Smooth muscle cell (in vitro differentiated cells): ENCODE measurements around the gene LPCAT1. TPM values are rescaled to one million over a fixed set of nuclear protein-coding genes. Genes with fewer than 3 reads are reported as not detected.
"Not testable (repeated sequence)": the region's sequence is repeated elsewhere in the genome, so short reads cannot be mapped to it uniquely, and the experiment has no call there.

Source experiments
- DNase-seq: peaks from one replicate; lab custom pipeline; 2025; ENCODE audit not compliant: unreplicated experiment; lab: John Stamatoyannopoulos, UW
- H2AFZ ChIP-seq: fragments of 200-600 bp; sonication (generic); 2 replicates; pipeline ENCODE4 v1.6.0; 2016; ENCODE audit warnings: antibody characterized with exemption, low read depth, mild to moderate bottlenecking
- H3F3A ChIP-seq: fragments of 200-600 bp; sonication (generic); 2 replicates; pipeline ENCODE4 v1.6.0; 2017; ENCODE audit warnings: antibody characterized with exemption, low read depth
- H3K27ac ChIP-seq: fragments of 200-600 bp; sonication (generic); 2 replicates; pipeline ENCODE4 v1.5.1; 2016; ENCODE audit warnings: low read depth, mild to moderate bottlenecking
- H3K27me3 ChIP-seq: fragments of 200-600 bp; sonication (generic); 2 replicates; pipeline ENCODE4 v1.6.1; 2016; ENCODE audit warnings: low read depth, mild to moderate bottlenecking
- H3K36me3 ChIP-seq: fragments of 200-600 bp; sonication (generic); 2 replicates; pipeline ENCODE4 v1.5.1; 2016; ENCODE audit warnings: low read depth
- H3K4me1 ChIP-seq: fragments of 200-600 bp; sonication (generic); 2 replicates; pipeline ENCODE4 v1.5.1; 2016; ENCODE audit warnings: low read depth
- H3K4me2 ChIP-seq: fragments of 200-600 bp; sonication (generic); 2 replicates; pipeline ENCODE4 v1.6.0; 2016; ENCODE audit warnings: mild to moderate bottlenecking
- H3K4me3 ChIP-seq: fragments of 200-600 bp; sonication (generic); 2 replicates; pipeline ENCODE4 v1.5.1; 2016; ENCODE audit warnings: mild to moderate bottlenecking
- H3K79me2 ChIP-seq: fragments of 200-600 bp; sonication (generic); 2 replicates; pipeline ENCODE4 v1.6.0; 2016; ENCODE audit warnings: low read depth, mild to moderate bottlenecking
- H3K9ac ChIP-seq: fragments of 200-600 bp; sonication (generic); 2 replicates; pipeline ENCODE4 v1.6.0; 2016; ENCODE audit warnings: low read depth
- H3K9me3 ChIP-seq: fragments of 200-600 bp; sonication (generic); replicated peaks from 2 replicates; pipeline ENCODE4 v1.5.1; 2016; ENCODE audit warnings: low read depth
- H4K20me1 ChIP-seq: fragments of 200-600 bp; sonication (generic); 2 replicates; pipeline ENCODE4 v1.6.0; 2016; ENCODE audit warnings: low read depth
- CTCF ChIP-seq: fragments of 200-600 bp; sonication (generic); IDR thresholded peaks from 2 replicates; pipeline ENCODE4 v1.5.1; 2017; ENCODE audit warnings: borderline replicate concordance, mild to moderate bottlenecking, antibody characterized with exemption; ENCODE audit not compliant: insufficient read depth, poor library complexity, severe bottlenecking
- WGBS: methylation state at CpG from one replicate; pipeline ENCODE4 v1.1.7; 2016; ENCODE audit warnings: low lambda C conversion rate; 5-methylcytosine and 5-hydroxymethylcytosine counted together
- polyA plus RNA-seq: library from polyadenylated mRNA; unstranded; fragments of >200 nt; fragmentation: Nextera tagmentation; extraction: Ambion mirVana; gene quantifications from 2 replicates; pipeline ENCODE4 v1.2.1, GENCODE V29; 2016
- total RNA-seq: library from RNA; depleted of rRNA; stranded (reverse); fragments of >200 nt; gene quantifications from 2 replicates; pipeline ENCODE4 v1.2.3, GENCODE V29; 2014

Gene LPCAT1
- total and polyA plus RNA-seq, 2 experiments from 2014 or later = 42.7 to 50.1 TPM

DNA sequence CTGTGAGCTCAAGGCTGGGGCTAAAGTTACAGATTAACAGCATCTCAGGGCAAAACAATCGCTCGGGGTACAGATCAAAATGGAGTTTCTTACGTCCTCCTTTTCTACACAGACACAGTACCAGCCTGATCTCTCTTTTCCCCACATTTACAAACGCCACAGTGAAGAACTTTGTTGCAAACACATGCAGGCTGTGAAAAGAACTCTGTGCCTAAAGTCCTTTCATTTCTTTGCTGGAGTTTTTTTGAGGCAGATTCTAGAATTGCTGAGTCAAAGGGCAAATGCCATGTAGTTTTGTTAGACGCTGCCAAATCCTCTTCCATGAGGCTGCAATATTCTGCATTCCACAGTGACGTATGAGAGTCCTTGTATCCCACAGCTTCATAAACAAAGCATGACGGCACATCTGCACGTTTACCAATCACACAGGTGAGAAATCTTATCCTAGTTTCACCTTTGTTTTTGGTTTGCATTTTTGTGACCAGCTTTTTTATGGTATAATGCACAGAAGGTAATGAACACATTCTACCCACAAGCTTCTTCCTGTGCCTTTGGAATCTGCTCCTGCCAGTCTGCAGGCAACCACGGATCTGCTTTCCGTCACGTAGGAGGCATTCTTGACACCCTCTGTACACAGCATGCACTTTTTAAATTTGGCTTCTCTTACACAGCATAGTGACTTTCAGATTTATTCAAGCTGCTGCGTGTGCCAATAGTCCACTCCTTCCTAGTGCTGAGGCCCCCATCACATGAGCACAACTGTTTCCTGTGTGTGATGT, 44.6 kb upstream of the LPCAT1 start:
- H2AFZ ChIP-seq = no peak overlapping the region
- H3K27me3 ChIP-seq = no peaks in the 10 kb centered on the region
- no peaks in the 10 kb centered on the region for H3K4me1 ChIP-seq
- H3F3A ChIP-seq = peaks cover 7% of the 10 kb centered on the region
- no peaks in the 10 kb centered on the region for H3K79me2 ChIP-seq
- no peaks in the 10 kb centered on the region for H4K20me1 ChIP-seq
- no peak for TF ChIP-seq CTCF
- peak overlapping the region; percentile 59 for H3K4me2 ChIP-seq
- peak overlapping the region; percentile 42 for H3K9ac ChIP-seq
- no peak for DNase-seq
- H3K4me3 ChIP-seq = peak overlapping the region; percentile 8
- peak overlapping the region; percentile 77 for H3K27ac ChIP-seq
- H3K9me3 ChIP-seq = no peaks in the 10 kb centered on the region
- WGBS = 26% methylated on average over 12 of the region's 12 CpGs
- no peaks in the 10 kb centered on the region for H3K36me3 ChIP-seq

DNA sequence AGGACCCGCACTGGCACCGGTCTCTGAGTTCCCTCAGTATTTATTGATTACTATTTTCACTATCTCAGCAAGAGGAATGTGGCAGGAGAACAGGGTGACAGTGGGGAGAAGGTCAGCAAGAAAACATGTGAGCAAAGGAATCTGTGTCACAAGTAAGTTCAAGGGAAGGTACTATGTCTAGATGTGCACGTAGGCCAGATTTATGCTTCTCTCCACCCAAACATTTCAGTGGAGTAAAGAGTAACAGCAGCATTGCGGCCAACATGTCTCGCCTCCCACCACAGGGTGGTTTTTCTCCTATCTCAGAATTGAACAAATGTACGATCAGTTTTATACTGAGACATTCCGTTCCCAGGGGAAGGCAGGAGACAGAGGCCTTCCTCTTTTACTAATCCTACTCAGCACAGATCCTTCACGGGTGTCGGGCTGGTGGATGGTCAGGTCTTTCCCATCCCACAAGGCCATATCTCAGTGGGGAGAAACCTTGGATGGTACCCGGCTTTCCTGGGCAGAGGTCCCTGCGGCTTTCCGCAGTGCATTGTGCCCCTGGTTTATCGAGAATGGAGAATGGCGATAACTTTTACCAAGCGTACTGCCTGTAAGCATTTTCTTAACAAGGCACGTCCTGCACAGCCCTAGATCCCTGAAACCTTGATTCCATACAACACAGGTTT, 43.9 kb upstream of the LPCAT1 start:
- not testable (repeated sequence) for H3K27me3 ChIP-seq, H3K4me3 ChIP-seq, H4K20me1 ChIP-seq, H3K36me3 ChIP-seq, H3F3A ChIP-seq, H3K9me3 ChIP-seq, H3K4me1 ChIP-seq, H2AFZ ChIP-seq, DNase-seq, H3K79me2 ChIP-seq
- 88% methylated on average over 16 of the region's 16 CpGs for WGBS
- Histone ChIP-seq H3K27ac (peak overlapping the region; percentile 77), H3K9ac (peak overlapping the region; percentile 42), H3K4me2 (peak overlapping the region; percentile 59)

- no peak overlapping the region for H2AFZ ChIP-seq
- H3K9ac ChIP-seq = no peak overlapping the region
- no peak overlapping the region for H3K4me2 ChIP-seq
- no peaks in the 10 kb centered on the region for H4K20me1 ChIP-seq
- H3K4me1 ChIP-seq = no peaks in the 10 kb centered on the region
- H3K27ac ChIP-seq = no peak overlapping the region
- no peaks in the 10 kb centered on the region for H3K36me3 ChIP-seq
- DNase-seq = no peak
- H3K4me3 ChIP-seq = no peak overlapping the region
- TF ChIP-seq CTCF = no peak
- no peaks in the 10 kb centered on the region for H3K9me3 ChIP-seq
- no peaks in the 10 kb centered on the region for H3K27me3 ChIP-seq
- WGBS = 91% methylated on average over 25 of the region's 25 CpGs
- peaks cover 7% of the 10 kb centered on the region for H3F3A ChIP-seq
- H3K79me2 ChIP-seq = no peaks in the 10 kb centered on the region
These were observed 42.3 kb upstream of the LPCAT1 start for GRCh38 chr5:1565737-1566734.
